ENCODE measurements around the gene ACP7. TPM values are rescaled to one million over a fixed set of nuclear protein-coding genes. Genes with fewer than 3 reads are reported as not detected.

Gene ACP7
- total RNA-seq, 2 experiments from 2014 or later, result not detected

DNA sequence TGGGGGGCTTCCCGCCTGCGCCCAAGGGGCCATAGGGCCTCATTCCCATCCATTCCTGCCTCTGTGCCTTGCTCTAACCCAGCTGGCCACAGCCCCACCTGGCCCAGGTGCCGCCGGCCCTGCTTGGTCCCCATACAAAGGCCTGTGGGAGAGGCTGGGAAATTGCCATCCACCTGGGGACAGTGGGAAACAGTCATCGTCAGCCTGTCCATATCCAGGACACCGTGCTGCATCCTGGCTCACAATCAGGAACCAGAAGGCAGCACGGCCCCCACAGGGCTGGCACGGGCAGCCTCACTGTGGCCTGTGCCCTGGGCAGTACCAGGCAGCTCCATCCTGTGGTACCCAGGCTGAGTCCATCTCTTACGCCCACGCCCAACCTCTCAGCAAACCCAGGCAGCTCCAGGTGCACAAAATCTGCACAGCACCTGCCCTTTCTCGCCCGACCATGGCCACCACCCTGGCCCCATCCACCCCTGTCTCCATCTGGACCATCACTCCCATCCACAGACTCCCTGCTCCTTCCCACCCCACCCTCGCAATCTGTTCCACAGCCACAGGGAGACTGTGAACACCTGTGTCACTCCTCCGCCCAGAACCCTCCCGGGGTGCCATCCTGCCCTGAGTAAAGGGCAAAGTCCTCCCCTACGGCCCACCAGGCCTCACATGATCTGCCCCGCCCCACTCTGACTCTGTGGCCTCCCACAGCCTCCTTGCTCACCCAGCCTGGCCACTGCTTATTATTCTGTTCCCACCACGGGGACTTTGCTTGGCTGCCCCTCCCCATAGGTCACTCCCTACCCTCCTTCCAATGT, 30.7 kb upstream of the ACP7 start:
- ATAC-seq, result no peak
- no peak overlapping the region for H3K27ac Mint-ChIP-seq
- POLR2A ChIA-PET, result interaction anchor here (0.6 to 1.0 kb wide), 3 partner anchors 21 to 183 kb away, joined by 3 read pairs; no protein-coding TSS in a partner anchor

DNA sequence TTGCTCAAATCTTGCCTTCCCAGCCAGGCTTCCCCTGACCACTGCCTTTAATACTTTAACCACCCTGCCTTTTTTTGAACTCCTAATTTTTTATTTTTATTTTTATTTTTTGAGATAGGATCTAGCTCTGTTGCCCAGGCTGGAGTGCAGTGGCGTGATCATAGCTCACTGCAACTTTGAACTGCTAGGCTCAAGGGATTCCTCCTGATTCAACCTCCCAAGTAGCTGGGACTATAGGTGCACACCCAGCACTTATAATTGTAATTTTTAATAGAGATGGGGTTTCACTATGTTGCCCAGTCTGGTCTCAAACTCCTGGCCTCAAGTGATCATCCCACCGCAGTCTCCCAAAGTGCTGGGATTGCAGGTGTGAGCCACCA, 30.1 kb upstream of the ACP7 start:
- intact Hi-C loops (cut with micrococcal nuclease), result no loop called here
- no peaks in the 10 kb centered on the region for H3K36me3 Mint-ChIP-seq (ENCODE audit: low read depth)
- H3K27me3 Mint-ChIP-seq, result no peaks in the 10 kb centered on the region
- no peak overlapping the region for H3K27ac Mint-ChIP-seq
- H3K4me1 Mint-ChIP-seq (ENCODE audit: low read depth), result no peaks in the 10 kb centered on the region
- ChIA-PET CTCF (no interaction called here), POLR2A (interaction anchor here (0.6 to 1.0 kb wide), 2 partner anchors 20 to 26 kb away, joined by 3 read pairs; no protein-coding TSS in a partner anchor)
- TF ChIP-seq, protein P1, sequence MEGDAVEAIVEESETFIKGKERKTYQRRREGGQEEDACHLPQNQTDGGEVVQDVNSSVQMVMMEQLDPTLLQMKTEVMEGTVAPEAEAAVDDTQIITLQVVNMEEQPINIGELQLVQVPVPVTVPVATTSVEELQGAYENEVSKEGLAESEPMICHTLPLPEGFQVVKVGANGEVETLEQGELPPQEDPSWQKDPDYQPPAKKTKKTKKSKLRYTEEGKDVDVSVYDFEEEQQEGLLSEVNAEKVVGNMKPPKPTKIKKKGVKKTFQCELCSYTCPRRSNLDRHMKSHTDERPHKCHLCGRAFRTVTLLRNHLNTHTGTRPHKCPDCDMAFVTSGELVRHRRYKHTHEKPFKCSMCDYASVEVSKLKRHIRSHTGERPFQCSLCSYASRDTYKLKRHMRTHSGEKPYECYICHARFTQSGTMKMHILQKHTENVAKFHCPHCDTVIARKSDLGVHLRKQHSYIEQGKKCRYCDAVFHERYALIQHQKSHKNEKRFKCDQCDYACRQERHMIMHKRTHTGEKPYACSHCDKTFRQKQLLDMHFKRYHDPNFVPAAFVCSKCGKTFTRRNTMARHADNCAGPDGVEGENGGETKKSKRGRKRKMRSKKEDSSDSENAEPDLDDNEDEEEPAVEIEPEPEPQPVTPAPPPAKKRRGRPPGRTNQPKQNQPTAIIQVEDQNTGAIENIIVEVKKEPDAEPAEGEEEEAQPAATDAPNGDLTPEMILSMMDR (IDR thresholded peaks at IDR 0.05), result no peak
- no peaks in the 10 kb centered on the region for H3K9me3 Mint-ChIP-seq
- DNase-seq (no peak), ATAC-seq (no peak)
- no peak overlapping the region for H3K4me3 Mint-ChIP-seq

More for the DNA sequence above, 30.7 kb upstream of the ACP7 start:
- Mint-ChIP-seq H3K4me3 (no peak overlapping the region), H3K27me3 (no peaks in the 10 kb centered on the region), H3K36me3 (ENCODE audit: low read depth) (no peaks in the 10 kb centered on the region), H3K4me1 (ENCODE audit: low read depth) (no peaks in the 10 kb centered on the region), H3K9me3 (no peaks in the 10 kb centered on the region)
- CTCF ChIA-PET, result interaction anchor here (1.0 to 2.0 kb wide), 3 partner anchors 10 to 92 kb away, joined by 4 to 7 read pairs (median 5); no protein-coding TSS in a partner anchor
- TF ChIP-seq, protein P1 (IDR thresholded peaks at IDR 0.05), result no peak
- intact Hi-C loops (cut with micrococcal nuclease), result no loop called here
- no peak for DNase-seq

DNA sequence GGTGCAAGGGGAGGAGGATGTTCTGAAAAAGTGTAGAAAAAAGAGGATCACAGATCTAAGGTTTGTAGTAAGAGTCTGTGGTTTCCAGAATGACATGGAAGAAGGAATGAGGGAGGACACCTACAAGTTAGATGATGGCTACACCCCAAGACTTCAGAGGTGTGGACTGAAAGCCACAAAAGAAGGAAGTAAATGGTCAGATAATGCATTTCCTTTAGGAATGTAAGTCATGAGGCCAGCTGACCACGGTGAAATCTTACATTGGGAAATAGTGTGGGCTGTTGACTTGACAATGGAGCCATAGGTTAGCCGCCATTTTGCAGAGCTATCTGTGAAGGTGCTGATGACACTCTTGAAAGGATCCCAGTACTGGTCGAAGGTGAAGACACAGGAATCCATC, 26.6 kb upstream of the ACP7 start:
- H3K36me3 Mint-ChIP-seq (ENCODE audit: low read depth), result no peaks in the 10 kb centered on the region
- CTCF ChIA-PET, result no interaction called here
- H3K27ac Mint-ChIP-seq, result no peak overlapping the region
- POLR2A ChIA-PET, result no interaction called here
- TF ChIP-seq, protein P1 (IDR thresholded peaks at IDR 0.05), result no peak
- intact Hi-C loops (cut with micrococcal nuclease), result no loop called here
- no peaks in the 10 kb centered on the region for H3K9me3 Mint-ChIP-seq
- H3K4me1 Mint-ChIP-seq (ENCODE audit: low read depth), result peaks cover 4% of the 10 kb centered on the region
- ATAC-seq, result no peak
- H3K27me3 Mint-ChIP-seq, result no peaks in the 10 kb centered on the region
- no peak overlapping the region for H3K4me3 Mint-ChIP-seq
- DNase-seq, result no peak

DNA sequence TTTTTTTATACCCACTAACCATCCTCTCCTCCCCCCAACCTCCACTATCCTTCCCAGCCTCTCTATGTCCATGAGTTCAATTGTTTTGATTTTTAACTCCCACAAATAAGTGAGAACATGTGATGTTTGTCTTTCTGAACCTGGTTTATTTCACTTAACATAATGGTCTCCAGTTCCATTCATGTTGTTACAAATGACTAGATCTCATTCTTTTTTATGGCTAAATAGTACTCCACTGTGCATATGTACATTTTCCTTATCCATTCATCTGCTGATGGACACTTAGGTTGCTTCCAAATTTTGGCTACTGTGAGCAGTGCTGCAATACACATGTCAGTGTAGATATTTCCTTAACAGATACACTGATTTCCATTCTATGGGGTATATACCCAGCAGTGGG, 24.9 kb upstream of the ACP7 start:
- Mint-ChIP-seq H3K4me3 (no peak overlapping the region), H3K4me1 (ENCODE audit: low read depth) (peaks cover 4% of the 10 kb centered on the region), H3K27ac (no peak overlapping the region), H3K27me3 (no peaks in the 10 kb centered on the region), H3K9me3 (no peaks in the 10 kb centered on the region), H3K36me3 (ENCODE audit: low read depth) (no peaks in the 10 kb centered on the region)
- DNase-seq (no peak), ATAC-seq (no peak)
- TF ChIP-seq, protein P1 (IDR thresholded peaks at IDR 0.05), result no peak
- CTCF ChIA-PET, result no interaction called here
- intact Hi-C loops (cut with micrococcal nuclease), result no loop called here
- POLR2A ChIA-PET, result no interaction called here

DNA sequence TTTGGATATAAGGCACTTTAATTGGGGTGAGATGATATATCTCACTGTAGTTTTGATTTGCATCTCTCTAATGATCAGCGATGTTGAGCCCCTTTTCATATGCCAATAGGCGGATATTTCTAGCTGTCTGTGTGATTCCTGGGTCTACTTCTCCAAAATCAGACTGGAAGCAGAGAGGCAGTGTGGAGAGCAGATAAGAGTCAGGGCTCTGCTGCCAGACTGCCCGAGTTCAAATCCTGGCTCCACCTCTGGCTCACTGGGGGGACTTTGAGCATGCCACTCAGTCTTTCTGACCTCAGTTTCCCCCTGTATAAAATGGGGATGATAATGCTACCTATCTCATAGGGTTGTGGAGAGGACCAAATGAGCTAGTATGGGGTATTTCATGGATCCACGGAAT, 24.0 kb upstream of the ACP7 start:
- no peaks in the 10 kb centered on the region for H3K9me3 Mint-ChIP-seq

More for the DNA sequence above, 24.0 kb upstream of the ACP7 start:
- intact Hi-C loops (cut with micrococcal nuclease), result no loop called here
- ATAC-seq, result no peak
- CTCF ChIA-PET, result interaction anchor here (4.2 kb wide), 1 partner anchor 8 kb away, joined by 23 read pairs; no protein-coding TSS in a partner anchor
- H3K36me3 Mint-ChIP-seq (ENCODE audit: low read depth), result no peaks in the 10 kb centered on the region
- no peak for DNase-seq
- H3K4me3 Mint-ChIP-seq, result no peak overlapping the region
- POLR2A ChIA-PET, result no interaction called here
- H3K27me3 Mint-ChIP-seq, result no peaks in the 10 kb centered on the region
- TF ChIP-seq, protein P1 (IDR thresholded peaks at IDR 0.05), result no peak
- H3K4me1 Mint-ChIP-seq (ENCODE audit: low read depth), result peaks cover 4% of the 10 kb centered on the region
- no peak overlapping the region for H3K27ac Mint-ChIP-seq
